K562 (cell line): Measurements from ENCODE around the gene PRKAR1B. TPM values are rescaled to one million over a fixed set of nuclear protein-coding genes. Genes with fewer than 3 reads are reported as not detected.
A peak's percentile ranks its signal among the peaks of the same experiment; 100 is the strongest.

ENCODE experiments used
- ATAC-seq: fragments of 200-7000 bp; cut with Tn5 transposase; 3 replicates; pipeline ENCODE4 v1.9.1; 2020; ENCODE audit warnings: moderate library complexity
- BruUV-seq: library from RNA; stranded (reverse); fragments of 400-500 nt; replicated peaks from 2 replicates; lab custom pipeline; 2021; lab: Mats Ljungman, UMichigan
- CTCF ChIA-PET: fragments of 300-600 bp; formaldehyde crosslinking; extraction: SDS; loops from one replicate; lab custom pipeline; 2021; ENCODE audit warnings: low intra/inter-chr PET ratio; lab: Yijun Ruan, JAX
- POLR2A ChIA-PET: fragments of 300-600, 350-650 bp; sonication (Branson Sonifier 250); formaldehyde crosslinking; extraction: SDS; loops from one replicate; lab custom pipeline; 2021; ENCODE audit warnings: antibody characterized with exemption, inconsistent platforms; lab: Yijun Ruan, JAX
- DNase-seq, 4 experiments: peaks; one replicate each; pipeline versions ENCODE4 v3.0.0 to v3.0.0-alpha.2; 2011 to 2018; ENCODE audit warnings: low spot score in 3 of 4, mixed read lengths in 3 of 4; ENCODE audit errors: extremely low read depth in 1 of 4
- FAIRE-seq: peaks from 2 replicates; lab custom pipeline; 2011; peaks lifted over from hg19 to GRCh38; lab: Jason Lieb, UNC
- H2AFZ ChIP-seq: 2 replicates; pipeline ENCODE4 v1.6.0; 2011; ENCODE audit warnings: low read depth, low read length, control low read depth, inconsistent platforms
- H3K27ac ChIP-seq: fragments of 200-600 bp; 3 replicates; pipeline ENCODE4 v1.8.0; 2011; ENCODE audit warnings: low read depth, mild to moderate bottlenecking, control low read depth, inconsistent platforms, low read length, moderate library complexity, mixed read lengths; ENCODE audit errors: extremely low read depth
- H3K27me3 ChIP-seq, 2 experiments: fragments of 300-600 bp in 1 of 2; 2 replicates in 1 of 2; 3 replicates in 1 of 2; pipeline versions ENCODE4 v1.6.0 to v1.8.0; 2011; ENCODE audit warnings: inconsistent platforms in 2 of 2, low read length in 2 of 2, mild to moderate bottlenecking in 1 of 2, mixed read lengths in 1 of 2, moderate library complexity in 1 of 2; ENCODE audit not compliant: control insufficient read depth in 2 of 2, insufficient read depth in 2 of 2
- H3K36me3 ChIP-seq: fragments of 300-600 bp; 3 replicates; pipeline ENCODE4 v1.8.0; 2011; ENCODE audit warnings: mild to moderate bottlenecking, low read length, inconsistent platforms; ENCODE audit not compliant: control insufficient read depth, insufficient read depth
- H3K4me1 ChIP-seq, 2 experiments: fragments of 200-600 bp in 1 of 2; replicated peaks in 1 of 2; 2 replicates in 1 of 2; 3 replicates in 1 of 2; pipeline versions ENCODE4 v1.5.1 to v1.8.0; 2011; ENCODE audit warnings: inconsistent platforms in 2 of 2, low read length in 2 of 2, mild to moderate bottlenecking in 1 of 2, mixed read lengths in 1 of 2, moderate library complexity in 1 of 2; ENCODE audit not compliant: control insufficient read depth in 2 of 2, insufficient read depth in 2 of 2
- H3K4me2 ChIP-seq: 2 replicates; pipeline ENCODE4 v1.6.1; 2011; ENCODE audit warnings: low read length, control low read depth, inconsistent platforms, mixed read lengths; ENCODE audit not compliant: insufficient read depth
- H3K4me3 ChIP-seq: fragments of 200-600 bp; sonication (generic), shearing (Covaris generic); 2 replicates; pipeline ENCODE4 v1.5.1; 2016; ENCODE audit warnings: control low read depth, inconsistent platforms
- H3K79me2 ChIP-seq: fragments of 200-600 bp; 3 replicates; pipeline ENCODE4 v1.8.0; 2011; ENCODE audit warnings: low read length, inconsistent platforms; ENCODE audit not compliant: control insufficient read depth, insufficient read depth
- H3K9ac ChIP-seq, 2 experiments: 2 replicates each; pipeline versions ENCODE4 v1.6.0 to v1.6.1; 2011; ENCODE audit warnings: low read depth in 2 of 2, low read length in 2 of 2, control low read depth in 1 of 2, inconsistent platforms in 1 of 2, mild to moderate bottlenecking in 1 of 2, mixed read lengths in 1 of 2; ENCODE audit not compliant: insufficient read depth in 1 of 2
- H3K9me1 ChIP-seq: one replicate; pipeline ENCODE4 v1.6.0; 2011; ENCODE audit warnings: inconsistent platforms, mild to moderate bottlenecking, low read length, moderate library complexity; ENCODE audit not compliant: control insufficient read depth, insufficient read depth
- H3K9me3 ChIP-seq: replicated peaks from 2 replicates; pipeline ENCODE4 v1.5.1; 2011; ENCODE audit warnings: low read depth, low read length, inconsistent platforms; ENCODE audit not compliant: control insufficient read depth, insufficient read depth
- H4K20me1 ChIP-seq: replicated peaks from 2 replicates; pipeline ENCODE4 v1.6.1; 2011; ENCODE audit warnings: low read length, inconsistent platforms, mixed read lengths; ENCODE audit not compliant: control insufficient read depth, insufficient read depth
- ATF6 ChIP-seq: sonication (generic); formaldehyde crosslinking; IDR thresholded peaks from 2 replicates; pipeline ENCODE4 v1.4.0; 2020; ENCODE audit warnings: mild to moderate bottlenecking, missing genetic modification reagents
- CBFB ChIP-seq: sonication (generic); formaldehyde crosslinking; IDR thresholded peaks from 2 replicates; pipeline ENCODE4 v1.4.0; 2020; ENCODE audit warnings: mild to moderate bottlenecking, missing genetic modification reagents
- NR0B1 ChIP-seq: fragments of 450-650 bp; IDR thresholded peaks from one replicate; pipeline ENCODE4 v1.6.1; 2018; ENCODE audit warnings: mild to moderate bottlenecking, moderate library complexity; ENCODE audit not compliant: partially characterized antibody
- PHB ChIP-seq: fragments of 250-450 bp; sonication (Bioruptor Pico); IDR thresholded peaks from 2 replicates; pipeline ENCODE4 v1.5.0; 2021
- RBM14 ChIP-seq: fragments of 200-400 bp; formaldehyde crosslinking; IDR thresholded peaks from 2 replicates; pipeline ENCODE4 v1.6.1; 2018; ENCODE audit warnings: low read depth, mild to moderate bottlenecking, low read length, moderate library complexity, borderline replicate concordance; ENCODE audit not compliant: insufficient read depth
- RFX1 ChIP-seq: fragments of 450-650 bp; IDR thresholded peaks from 2 replicates; pipeline ENCODE4 v1.6.1; 2016; ENCODE audit warnings: mild to moderate bottlenecking, moderate library complexity
- SIRT6 ChIP-seq: IDR thresholded peaks from one replicate; pipeline ENCODE4 v1.6.1; 2012; ENCODE audit warnings: low read depth, mild to moderate bottlenecking, control low read depth, inconsistent platforms, low read length, moderate library complexity
- TEAD1 ChIP-seq, 2 experiments: fragments of 450-650 bp in 1 of 2; sonication (generic) in 1 of 2; formaldehyde crosslinking; IDR thresholded peaks; 2 replicates each; pipeline versions ENCODE4 v1.4.0 to v1.8.0; 2020 to 2022; ENCODE audit warnings: mild to moderate bottlenecking in 2 of 2, missing genetic modification reagents in 1 of 2
- THRB ChIP-seq: fragments of 450-650 bp; formaldehyde crosslinking; conservative IDR thresholded peaks from 2 replicates; pipeline ENCODE4 v1.4.0; 2022; ENCODE audit warnings: mild to moderate bottlenecking, missing genetic modification characterization
- WGBS: fragments of 100-300 bp; shearing (Covaris generic); methylation state at CpG from one replicate; pipeline ENCODE4 v1.1.6; 2016; ENCODE audit warnings: low coverage, mixed read lengths; ENCODE audit not compliant: insufficient coverage; ENCODE audit errors: missing lambda C conversion rate; 5-methylcytosine and 5-hydroxymethylcytosine counted together
- in situ Hi-C: fragments of 300-500 bp; cut with MboI; formaldehyde crosslinking; loops from 4 replicates; pipeline ENCODE4 v1.15.0; 2018; ENCODE audit warnings: inconsistent platforms, mixed read lengths
- intact Hi-C: fragments of 100-400 bp; cut with micrococcal nuclease; formaldehyde crosslinking; loops from 2 replicates; pipeline ENCODE4 v1.14.2; 2022
- polyA plus RNA-seq, 8 experiments: library from polyadenylated mRNA; depleted of rRNA in 4 of 8; stranded (reverse) in 5 of 8; unstranded in 3 of 8; fragments of >200 nt; fragmentation: Nextera tagmentation in 2 of 8; fragmentation: Illumina TruSeq in 1 of 8; extraction: Ambion mirVana in 2 of 8; extraction: Trizol in 1 of 8; gene quantifications; 2 replicates each; pipeline versions ENCODE4 v1.2.1 to v1.2.3, GENCODE V29; 2011 to 2014; ENCODE audit warnings: inconsistent platforms in 1 of 8, missing spikeins in 1 of 8
- total RNA-seq, 7 experiments: library from RNA; depleted of rRNA in 6 of 7; stranded (reverse); fragments of >200 nt in 6 of 7; fragmentation: Illumina TruSeq in 2 of 7; extraction: Trizol in 2 of 7; gene quantifications; 2 replicates each; pipeline versions ENCODE4 v1.2.1 to v1.2.3, GENCODE V29; 2011 to 2021; ENCODE audit warnings: low replicate concordance in 1 of 7

PRKAR1B gene
- total and polyA plus RNA-seq, 9 of the 15 experiments (the other 6 are each of a cell fraction or from before 2014, with no cell fraction given) = 0.99 to 30.5 (median 12.7) TPM

GRCh38 chr7:693280-693679, 33.8 kb downstream of the PRKAR1B start (continued):
- TF ChIP-seq NR0B1 = no peak
- TF ChIP-seq THRB (CRISPR knock-in tag) = no peak
- no peak for TF ChIP-seq CBFB (CRISPR knock-in tag)
- no peak for TF ChIP-seq PHB (CRISPR knock-in tag)
- TF ChIP-seq SIRT6 = no peak
- no peak for TF ChIP-seq RBM14
- TF ChIP-seq, all 486 proteins: peak for 0

GRCh38 chr7:691361-692045, 35.6 kb downstream of the PRKAR1B start:
- DNase-seq = no peak
- Histone ChIP-seq H3K4me3 (no peak overlapping the region), H3K79me2 (no peaks in the 10 kb centered on the region), H3K9me3 (peaks cover 5% of the 10 kb centered on the region), H3K36me3 (0 out of 3 replicates have a peak, but pooled peaks cover 3% of the 10 kb centered on the region), H3K9me1 (no peaks in the 10 kb centered on the region), H3K4me2 (no peak overlapping the region), H2AFZ (no peak overlapping the region), H4K20me1 (no peaks in the 10 kb centered on the region), H3K27me3 (no peaks in the 10 kb centered on the region), H3K4me1 (no peaks in the 10 kb centered on the region), H3K27ac (no peak overlapping the region), H3K9ac (no peak overlapping the region)
- TF ChIP-seq ATF6 (CRISPR knock-in tag) (no peak), RFX1 (peak; percentile 63), TEAD1 (CRISPR knock-in tag; IDR thresholded peaks at IDR 0.05) (no peak)
- no TSS peak for BruUV-seq
- ChIA-PET POLR2A (interaction anchor here (0.6 kb wide), 1 partner anchor 86 kb away, joined by 6 read pairs; no protein-coding TSS in a partner anchor), CTCF (no interaction called here)
- 91% methylated on average over 22 of the region's 25 CpGs for WGBS
- no peak for FAIRE-seq
- in situ Hi-C loops (no loop called here), intact Hi-C loops (no loop called here)
- no peak for ATAC-seq
